Skeletal muscle tissue (tissue), 4 donors: Measurements from ENCODE around the gene HMX1. TPM values are rescaled to one million over a fixed set of nuclear protein-coding genes. Genes with fewer than 3 reads are reported as not detected.

ENCODE experiments used
- H3K27ac ChIP-seq: one replicate; pipeline ENCODE4 v1.7.0; 2013; ENCODE audit warnings: mild to moderate bottlenecking, low read depth, low read length, inconsistent platforms
- H3K27me3 ChIP-seq, 3 donors: one replicate each; pipeline ENCODE4 v1.7.0; 2013; ENCODE audit warnings: low read length in 3 of 3; ENCODE audit not compliant: control insufficient read depth in 3 of 3, insufficient read depth in 3 of 3
- H3K36me3 ChIP-seq, 3 donors: one replicate each; pipeline ENCODE4 v1.7.0; 2013; ENCODE audit warnings: low read length in 3 of 3; ENCODE audit not compliant: control insufficient read depth in 3 of 3, insufficient read depth in 3 of 3
- H3K4me1 ChIP-seq, 3 donors: one replicate each; pipeline ENCODE4 v1.7.0; 2013; ENCODE audit warnings: low read length in 3 of 3, mild to moderate bottlenecking in 3 of 3; ENCODE audit not compliant: control insufficient read depth in 3 of 3, insufficient read depth in 3 of 3
- H3K4me3 ChIP-seq, 3 donors: one replicate each; pipeline ENCODE4 v1.7.0; 2013; ENCODE audit warnings: low read length in 3 of 3
- H3K9ac ChIP-seq, 3 donors: one replicate each; pipeline ENCODE4 v1.7.0; 2013; ENCODE audit warnings: low read length in 3 of 3, mild to moderate bottlenecking in 3 of 3, moderate library complexity in 2 of 3, low read depth in 1 of 3
- H3K9me3 ChIP-seq, 3 donors: one replicate each; pipeline ENCODE4 v1.7.0; 2013; ENCODE audit warnings: low read length in 3 of 3; ENCODE audit not compliant: control insufficient read depth in 3 of 3
- total RNA-seq: library from RNA; depleted of rRNA; stranded (reverse); fragments of >200 nt; gene quantifications from one replicate; pipeline ENCODE4 v1.2.3, GENCODE V29; 2014
- donor health status: Osteomylitis.

HMX1 gene
- total RNA-seq, 1 donor from 2014 or later, result not detected

- Histone ChIP-seq H3K4me1 (no peaks in the 10 kb centered on the region), H3K27me3 (peaks cover 8 to 31% (median 19%) of the 10 kb centered on the region in 3 donors)
These were observed 29.0 kb downstream of the HMX1 start for GRCh38 chr4:8842614-8843013.

GRCh38 chr4:8841678-8842268, 29.9 kb downstream of the HMX1 start:
- H3K27ac ChIP-seq, result no peak overlapping the region
- H3K36me3 ChIP-seq, result no peaks in the 10 kb centered on the region
- no peak overlapping the region for H3K4me3 ChIP-seq
- H3K9me3 ChIP-seq, result peaks cover 0 to 5% (median 4%) of the 10 kb centered on the region in 3 donors
- no peak overlapping the region for H3K9ac ChIP-seq
- no peaks in the 10 kb centered on the region for H3K4me1 ChIP-seq
- peaks cover 3 to 35% (median 14%) of the 10 kb centered on the region in 3 donors for H3K27me3 ChIP-seq

More at GRCh38 chr4:8842614-8843013, 29.0 kb downstream of the HMX1 start:
- no peak overlapping the region for H3K9ac ChIP-seq
- H3K36me3 ChIP-seq, result no peaks in the 10 kb centered on the region
- H3K27ac ChIP-seq, result no peak overlapping the region
- no peak overlapping the region for H3K4me3 ChIP-seq
- peaks cover 0 to 5% (median 4%) of the 10 kb centered on the region in 3 donors for H3K9me3 ChIP-seq

GRCh38 chr4:8840816-8841455, 30.7 kb downstream of the HMX1 start:
- Histone ChIP-seq H3K36me3 (no peaks in the 10 kb centered on the region), H3K9ac (no peak overlapping the region), H3K4me3 (no peak overlapping the region), H3K4me1 (no peaks in the 10 kb centered on the region), H3K27me3 (peaks cover 4 to 32% (median 13%) of the 10 kb centered on the region in 3 donors), H3K9me3 (peaks cover 0 to 5% (median 4%) of the 10 kb centered on the region in 3 donors), H3K27ac (no peak overlapping the region)

DNA sequence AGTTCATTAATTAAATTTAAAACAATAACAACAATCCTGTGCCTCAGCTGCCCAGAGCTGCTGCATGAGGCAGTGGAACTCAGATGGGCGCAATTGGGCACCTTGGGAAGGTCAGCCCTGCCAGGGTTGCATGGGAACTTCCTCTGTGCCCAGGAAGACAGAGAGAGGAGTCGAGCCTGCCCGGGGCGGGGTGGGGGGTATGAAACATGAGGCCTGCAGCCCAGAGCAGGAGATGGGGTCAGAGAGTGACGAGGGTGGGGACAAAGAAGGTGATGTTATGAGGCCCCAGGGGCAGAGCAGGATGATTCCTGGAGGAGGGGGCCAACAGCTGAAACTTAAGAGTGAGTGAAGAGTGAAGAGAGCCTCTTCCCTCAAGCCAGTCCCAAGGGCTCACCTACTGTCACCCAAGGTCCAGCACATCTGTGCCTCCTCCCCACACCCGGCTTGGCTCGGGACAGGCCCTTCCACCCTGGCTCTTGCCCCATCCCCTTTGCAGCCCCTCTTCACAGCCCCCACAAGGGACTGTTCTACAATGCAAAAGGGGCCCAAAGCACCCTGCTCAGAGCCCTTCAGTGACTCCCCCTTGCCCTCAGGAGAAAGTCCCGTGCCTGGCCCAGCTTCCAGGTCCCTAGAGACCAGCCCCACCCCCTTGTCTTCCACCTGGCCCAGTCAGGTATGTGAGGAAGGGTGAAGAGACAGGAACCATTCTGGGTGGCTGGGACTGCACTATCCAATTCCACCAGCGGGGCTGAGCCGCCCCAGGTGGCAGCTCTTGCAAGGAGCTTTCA, 31.4 kb downstream of the HMX1 start:
- Histone ChIP-seq H3K36me3 (no peaks in the 10 kb centered on the region), H3K9me3 (peaks cover 0 to 5% (median 2%) of the 10 kb centered on the region in 3 donors), H3K27ac (no peak overlapping the region), H3K27me3 (peaks cover 7 to 32% (median 14%) of the 10 kb centered on the region in 3 donors), H3K4me3 (no peak overlapping the region), H3K9ac (no peak overlapping the region), H3K4me1 (no peaks in the 10 kb centered on the region)

DNA sequence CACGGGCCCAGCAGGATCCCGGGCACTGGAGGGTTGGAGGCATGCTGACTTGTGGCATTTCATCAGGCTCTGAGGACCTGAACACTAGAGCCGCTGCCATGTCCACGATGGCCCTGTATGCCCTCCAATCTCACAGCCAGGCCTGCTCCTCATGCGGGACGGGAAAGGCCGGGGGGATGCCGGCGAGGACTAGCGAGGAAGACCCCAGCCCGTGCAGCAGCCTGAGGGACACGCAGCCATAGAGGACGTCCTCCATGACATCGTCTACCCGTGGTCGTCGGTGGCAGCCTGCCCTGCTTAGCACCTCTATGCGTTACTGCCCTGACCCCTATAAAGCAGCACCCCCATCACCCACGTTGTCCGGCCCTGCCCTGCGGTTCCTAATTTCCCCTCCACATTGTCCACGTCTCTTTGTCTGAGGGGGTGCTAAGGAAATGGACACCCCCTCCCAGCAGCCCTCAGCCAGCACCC, 32.6 kb downstream of the HMX1 start:
- H3K4me1 ChIP-seq, result no peaks in the 10 kb centered on the region
- no peak overlapping the region for H3K4me3 ChIP-seq

DNA sequence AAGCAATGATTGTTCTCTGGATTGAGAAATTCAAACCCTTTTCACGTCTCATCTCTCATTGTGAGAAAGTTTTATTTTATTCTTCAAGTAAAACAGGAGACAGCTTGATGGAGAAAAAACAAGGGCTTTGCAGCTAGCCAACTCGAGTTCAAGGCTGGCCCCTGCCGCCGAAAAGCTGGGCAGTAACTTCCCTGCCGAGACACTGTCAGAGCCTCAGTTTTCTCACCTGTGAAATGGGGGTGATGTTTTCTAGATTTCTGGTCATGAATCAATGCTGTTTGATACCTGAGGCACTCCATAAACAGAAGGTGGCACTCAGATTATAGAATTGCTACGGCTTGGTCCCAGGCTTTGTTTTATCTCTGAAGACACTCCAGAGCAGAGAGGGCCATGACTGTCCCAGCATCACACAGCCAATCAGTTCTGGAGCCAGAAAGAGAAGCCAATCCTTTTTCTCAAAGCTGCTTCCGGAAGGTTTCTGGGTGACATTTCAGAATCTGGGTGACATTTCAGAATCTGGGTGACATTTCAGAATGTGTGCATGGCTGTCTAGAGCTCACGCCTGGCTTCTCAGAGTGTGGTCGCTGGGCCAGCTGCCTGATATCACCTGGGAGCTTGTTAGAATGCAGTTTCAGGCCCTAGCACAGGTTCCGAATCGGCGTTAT, 33.2 kb downstream of the HMX1 start:
- no peak overlapping the region for H3K9ac ChIP-seq
- peaks cover 0 to 5% (median 2%) of the 10 kb centered on the region in 3 donors for H3K9me3 ChIP-seq
- no peaks in the 10 kb centered on the region for H3K4me1 ChIP-seq
- H3K27ac ChIP-seq, result no peak overlapping the region
- H3K27me3 ChIP-seq, result peaks cover 10 to 38% (median 14%) of the 10 kb centered on the region in 3 donors
- no peak overlapping the region for H3K4me3 ChIP-seq
- no peaks in the 10 kb centered on the region for H3K36me3 ChIP-seq

More for the DNA sequence above, 32.6 kb downstream of the HMX1 start:
- Histone ChIP-seq H3K9me3 (peaks cover 0 to 5% (median 2%) of the 10 kb centered on the region in 3 donors), H3K9ac (no peak overlapping the region), H3K27ac (no peak overlapping the region), H3K27me3 (peaks cover 10 to 36% (median 13%) of the 10 kb centered on the region in 3 donors), H3K36me3 (no peaks in the 10 kb centered on the region)

DNA sequence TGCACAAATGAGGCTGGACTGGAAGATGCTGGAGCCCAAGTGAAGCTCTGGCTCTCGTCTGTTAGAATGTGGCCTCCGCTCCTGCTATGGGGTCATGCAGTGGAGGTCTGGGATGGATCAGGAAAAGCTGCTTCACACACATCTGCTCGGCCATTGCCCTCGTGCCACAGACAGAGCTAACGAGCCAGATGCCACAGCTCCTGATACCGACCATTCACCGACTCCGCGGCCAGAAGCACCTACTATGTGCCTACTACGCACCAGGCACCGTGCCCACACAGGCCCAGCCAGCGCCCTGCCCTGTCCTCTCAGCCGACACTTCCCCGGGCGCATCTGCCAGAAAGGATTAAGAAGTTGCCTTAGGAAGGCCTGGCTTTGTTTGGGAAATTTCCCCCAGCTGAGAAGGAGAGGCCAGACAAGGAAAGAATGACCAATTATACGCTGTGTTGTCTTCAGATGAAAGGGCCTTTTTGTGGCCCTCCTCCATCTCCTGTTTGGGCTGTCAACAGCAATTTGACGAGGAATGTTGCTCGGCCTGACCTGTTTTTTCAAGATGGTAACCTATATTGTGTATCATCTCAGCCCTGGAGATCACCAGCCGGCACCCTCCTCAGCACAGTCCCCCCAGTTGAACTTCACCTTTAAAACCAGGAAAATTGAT, 34.3 kb downstream of the HMX1 start:
- peaks cover 10 to 46% (median 19%) of the 10 kb centered on the region in 3 donors for H3K27me3 ChIP-seq

GRCh38 chr4:8836664-8837171, 34.9 kb downstream of the HMX1 start:
- Histone ChIP-seq H3K9me3 (peaks cover 0 to 2% (median 2%) of the 10 kb centered on the region in 3 donors), H3K27me3 (peaks cover 14 to 51% (median 19%) of the 10 kb centered on the region in 3 donors), H3K4me1 (no peaks in the 10 kb centered on the region), H3K27ac (no peak overlapping the region), H3K36me3 (no peaks in the 10 kb centered on the region), H3K4me3 (no peak overlapping the region), H3K9ac (no peak overlapping the region)

More for the DNA sequence above, 34.3 kb downstream of the HMX1 start:
- Histone ChIP-seq H3K9me3 (peaks cover 0 to 5% (median 2%) of the 10 kb centered on the region in 3 donors), H3K36me3 (no peaks in the 10 kb centered on the region), H3K4me1 (no peaks in the 10 kb centered on the region), H3K4me3 (no peak overlapping the region), H3K27ac (no peak overlapping the region), H3K9ac (no peak overlapping the region)
